HS-5 (cell line): Measurements from ENCODE around the gene CTDSP1.

Experiments used
- DNase-seq: peaks from one replicate; pipeline ENCODE4 v3.0.0-alpha.2; 2012; ENCODE audit warnings: low read depth

CTDSP1 gene

GRCh38 chr2:218427741-218428140 is 28.1 kb downstream of the CTDSP1 start:
- DNase-seq, result no peak

- DNase-seq, result no peak
These were observed 29.3 kb downstream of the CTDSP1 start for GRCh38 chr2:218428846-218429558.

- DNase-seq, result no peak
These were observed 30.4 kb downstream of the CTDSP1 start for GRCh38 chr2:218429911-218430692.

GRCh38 chr2:218430721-218431120 is 31.1 kb downstream of the CTDSP1 start:
- DNase-seq, result no peak

- DNase-seq, result no peak
These were observed 32.2 kb downstream of the CTDSP1 start for GRCh38 chr2:218431878-218432277.

GRCh38 chr2:218432676-218433365 is 33.2 kb downstream of the CTDSP1 start:
- DNase-seq, result no peak

GRCh38 chr2:218434456-218434855 is 34.8 kb downstream of the CTDSP1 start:
- DNase-seq, result no peak

- no peak for DNase-seq
These were observed 35.6 kb downstream of the CTDSP1 start for GRCh38 chr2:218435003-218435982.

- DNase-seq, result no peak
These were observed 37.3 kb downstream of the CTDSP1 start for GRCh38 chr2:218436992-218437391.

GRCh38 chr2:218437969-218438368 is 38.3 kb downstream of the CTDSP1 start:
- DNase-seq, result no peak

GRCh38 chr2:218438596-218438995 is 38.9 kb downstream of the CTDSP1 start:
- DNase-seq, result no peak

GRCh38 chr2:218444692-218445357 is 45.2 kb downstream of the CTDSP1 start:
- no peak for DNase-seq

- no peak for DNase-seq
These were observed 45.9 kb downstream of the CTDSP1 start for GRCh38 chr2:218445602-218446001.

- no peak for DNase-seq
These were observed 46.9 kb downstream of the CTDSP1 start for GRCh38 chr2:218446547-218446946.

- DNase-seq, result no peak
These were observed 47.4 kb downstream of the CTDSP1 start for GRCh38 chr2:218447072-218447471.

- peak; percentile 23 for DNase-seq
These were observed 49.3 kb downstream of the CTDSP1 start for GRCh38 chr2:218448934-218449333.

GRCh38 chr2:218452079-218452478 is 52.4 kb downstream of the CTDSP1 start:
- no peak for DNase-seq
